HG03378 (cell line): Measurements from ENCODE around the gene ZNF184.
A peak's percentile ranks its signal among the peaks of the same experiment; 100 is the strongest.

Experiments used
- ATAC-seq: cut with Tn5 transposase; IDR thresholded peaks from one replicate; pipeline ENCODE4 v1.9.1; 2021; ENCODE audit warnings: mild to moderate bottlenecking, moderate library complexity; ENCODE audit not compliant: unreplicated experiment

Gene ZNF184

DNA sequence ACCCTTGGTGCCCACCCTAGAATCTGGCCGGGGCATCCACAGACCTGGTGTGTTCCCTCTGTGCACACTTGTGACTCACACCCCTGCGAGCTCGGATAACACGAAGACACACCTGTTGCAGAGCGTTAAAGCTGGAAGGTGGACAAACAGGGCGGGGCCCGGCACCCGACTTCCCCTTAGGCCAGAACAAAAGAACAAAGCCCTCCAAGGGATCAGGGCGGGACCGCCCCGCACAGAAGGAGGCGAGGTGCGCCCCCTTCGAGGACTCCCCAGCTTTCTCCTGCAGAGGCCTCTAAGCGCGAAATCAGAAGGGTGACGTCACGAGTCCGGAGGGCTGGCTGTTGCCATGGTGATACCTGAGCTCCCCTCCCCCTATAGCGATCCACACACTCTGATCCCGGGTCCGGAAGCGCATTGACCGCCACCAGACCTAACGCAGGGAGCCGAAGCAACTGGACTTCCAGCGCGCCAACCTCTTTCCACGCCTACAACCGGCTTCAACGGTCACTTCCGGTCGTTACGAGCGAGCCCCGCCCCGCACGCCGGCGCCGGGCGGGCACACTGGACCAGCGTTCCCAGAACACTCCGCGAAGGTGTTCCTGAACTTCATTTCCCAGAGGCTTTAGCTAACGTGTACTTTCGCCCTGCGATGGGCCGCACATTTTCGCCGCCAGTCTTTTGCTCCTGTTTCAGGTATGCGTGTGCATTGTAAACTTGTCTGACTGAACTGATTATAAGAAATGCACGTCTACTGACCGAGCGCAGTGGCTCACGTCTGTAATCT, at the start of gene ZNF184:
Gene ZNF184 (minus strand): TSS at position 489 of the 784 bp plus-strand sequence. CDS start 811 bp downstream, outside the sequence.
- peak; percentile 66 for ATAC-seq

DNA sequence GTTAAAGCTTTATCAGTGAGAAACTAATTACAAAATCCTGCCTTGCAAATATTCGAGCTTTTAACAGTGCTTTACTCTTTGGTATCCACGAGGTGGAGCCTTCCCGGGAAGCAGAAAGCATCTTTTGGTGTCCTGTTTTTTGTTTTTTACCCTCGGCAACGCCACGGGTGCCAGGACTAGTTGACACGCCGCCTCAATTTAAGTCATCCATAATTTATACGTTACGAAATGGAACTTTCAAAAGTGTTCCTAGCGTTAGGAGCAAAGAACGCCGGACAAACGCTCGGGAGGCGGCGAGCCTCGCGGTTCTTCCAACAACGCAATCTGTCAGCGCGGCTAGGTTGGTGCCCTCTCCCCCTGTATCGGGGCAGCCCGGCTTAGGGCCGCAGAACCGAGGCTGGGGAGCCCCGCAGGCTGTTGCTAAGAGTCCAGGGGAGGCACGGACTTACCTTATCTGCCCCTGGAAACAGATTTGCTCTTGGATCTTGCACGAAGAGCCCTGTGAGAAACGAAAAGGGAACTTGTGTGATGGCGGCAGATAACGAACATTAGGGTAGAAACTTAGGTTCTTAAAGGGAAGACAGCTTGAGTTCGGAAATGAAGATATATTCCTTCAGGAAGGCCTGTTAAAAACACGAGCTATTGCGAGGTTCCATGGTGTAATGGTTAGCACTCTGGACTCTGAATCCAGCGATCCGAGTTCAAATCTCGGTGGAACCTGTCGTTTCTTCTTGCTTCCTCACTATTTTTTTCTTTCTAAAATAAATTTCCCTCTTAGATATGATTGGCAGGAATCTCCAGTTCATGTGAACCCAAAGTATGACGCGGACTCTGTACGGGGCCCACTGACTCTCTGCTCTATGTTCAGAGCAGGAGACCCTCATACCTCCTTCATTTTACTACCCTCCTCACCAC, 46.2 kb upstream of the ZNF184 start:
- peak; percentile 68 for ATAC-seq

DNA sequence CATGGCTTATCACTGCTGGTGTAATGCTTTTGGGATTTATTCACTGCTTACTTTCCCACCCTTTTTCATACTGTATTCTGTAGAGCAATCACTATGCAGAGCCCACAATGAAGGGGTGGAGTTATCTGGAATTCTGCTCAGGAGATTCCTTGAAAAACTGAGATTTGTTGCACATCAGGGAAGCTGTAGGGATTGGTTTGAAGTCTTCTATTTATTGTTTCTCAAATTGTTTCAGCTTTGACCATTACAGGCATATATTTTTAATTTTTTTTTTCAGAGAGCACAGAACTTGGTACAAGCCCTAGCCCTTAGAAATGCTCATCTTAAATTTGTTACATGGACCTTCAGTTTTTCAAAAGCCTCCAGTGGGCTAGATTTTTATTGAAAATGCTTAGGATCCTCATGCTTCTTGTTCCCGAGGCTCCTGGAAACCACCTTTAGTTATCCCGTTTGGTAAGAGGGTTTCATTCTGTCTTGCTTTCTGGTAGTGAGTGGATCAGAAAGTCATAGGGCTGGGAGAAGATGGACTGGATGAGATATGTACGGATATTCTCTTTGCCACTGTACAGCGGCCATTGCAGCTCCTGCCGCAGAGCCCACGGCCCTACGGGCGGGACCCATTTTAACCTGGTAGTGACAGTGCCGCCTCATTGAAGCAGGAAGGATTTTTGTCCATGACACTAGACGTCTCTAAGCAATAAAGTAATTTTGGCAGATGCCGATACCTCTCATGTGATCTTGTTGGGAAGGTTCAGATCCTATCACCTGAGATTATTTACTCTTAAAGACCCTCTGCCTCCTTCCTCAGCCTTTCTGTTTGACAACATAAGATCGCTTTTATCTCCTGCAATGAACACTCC, 45.3 kb upstream of the ZNF184 start:
- no peak for ATAC-seq

DNA sequence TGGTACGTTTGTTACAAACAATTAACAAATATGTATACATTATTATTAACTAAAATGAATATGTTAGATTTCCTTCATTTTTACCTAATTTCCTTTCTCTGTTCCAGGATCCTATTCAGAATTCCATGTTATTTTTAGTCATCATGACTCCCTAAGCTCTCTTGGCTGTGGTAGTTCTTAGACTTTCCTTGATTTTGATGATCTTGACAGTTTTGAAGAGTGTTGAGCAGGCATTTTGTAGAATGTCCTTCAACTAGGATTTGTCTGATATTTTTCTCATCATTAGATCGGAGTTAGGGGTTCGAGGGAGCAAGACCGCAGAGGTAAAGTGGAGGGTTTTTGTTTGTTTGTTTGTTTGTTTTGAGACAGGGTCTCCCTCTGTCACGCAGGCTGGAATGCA, 44.3 kb upstream of the ZNF184 start:
- no peak for ATAC-seq

DNA sequence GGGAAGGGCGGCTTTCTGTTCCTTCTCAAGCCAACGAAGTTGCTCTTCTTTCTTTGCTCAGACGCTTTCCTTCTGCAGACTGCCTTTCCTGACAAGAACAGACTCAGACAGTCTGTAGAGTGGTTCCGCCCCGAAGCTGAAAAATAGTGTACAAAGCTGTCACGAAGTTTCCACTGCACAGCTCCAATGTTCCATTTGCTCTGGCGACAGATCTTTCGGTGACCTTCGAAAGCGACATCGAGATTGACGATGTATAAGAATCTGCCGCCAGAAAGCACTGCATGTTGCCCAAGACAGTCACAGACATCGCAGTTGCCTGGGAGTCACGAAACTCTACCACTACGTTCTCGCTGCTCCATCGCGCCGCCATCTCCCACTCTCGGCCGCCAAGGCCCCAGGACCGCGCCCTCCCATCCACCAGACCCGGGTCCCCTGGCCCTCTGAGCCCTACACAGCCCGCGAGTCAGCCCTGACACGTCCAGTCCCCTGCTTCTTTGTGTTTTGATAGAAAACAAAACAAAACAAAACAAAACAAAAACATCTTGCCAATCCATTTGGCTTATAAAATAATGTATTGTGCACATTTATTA, 42.1 kb upstream of the ZNF184 start:
- ATAC-seq: no peak

DNA sequence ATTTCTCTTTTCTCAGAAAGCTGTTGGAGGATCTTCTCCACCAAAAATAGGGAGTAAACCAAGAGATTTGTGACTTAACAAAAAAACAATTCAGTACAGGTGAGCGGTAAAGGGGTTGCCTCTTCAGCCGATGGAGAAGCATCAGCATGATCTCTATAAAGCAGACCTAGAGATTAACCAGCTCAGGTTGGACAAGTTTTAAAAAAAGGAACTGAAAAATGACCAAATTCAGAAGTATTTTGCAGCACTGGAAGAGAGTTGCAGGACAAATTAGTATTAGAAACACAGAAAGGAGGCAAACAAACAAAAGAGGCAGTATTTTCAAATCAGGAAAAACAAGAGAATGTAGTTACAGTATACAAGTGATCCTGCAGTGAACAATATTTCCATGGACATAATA, 39.6 kb upstream of the ZNF184 start:
- no peak for ATAC-seq

DNA sequence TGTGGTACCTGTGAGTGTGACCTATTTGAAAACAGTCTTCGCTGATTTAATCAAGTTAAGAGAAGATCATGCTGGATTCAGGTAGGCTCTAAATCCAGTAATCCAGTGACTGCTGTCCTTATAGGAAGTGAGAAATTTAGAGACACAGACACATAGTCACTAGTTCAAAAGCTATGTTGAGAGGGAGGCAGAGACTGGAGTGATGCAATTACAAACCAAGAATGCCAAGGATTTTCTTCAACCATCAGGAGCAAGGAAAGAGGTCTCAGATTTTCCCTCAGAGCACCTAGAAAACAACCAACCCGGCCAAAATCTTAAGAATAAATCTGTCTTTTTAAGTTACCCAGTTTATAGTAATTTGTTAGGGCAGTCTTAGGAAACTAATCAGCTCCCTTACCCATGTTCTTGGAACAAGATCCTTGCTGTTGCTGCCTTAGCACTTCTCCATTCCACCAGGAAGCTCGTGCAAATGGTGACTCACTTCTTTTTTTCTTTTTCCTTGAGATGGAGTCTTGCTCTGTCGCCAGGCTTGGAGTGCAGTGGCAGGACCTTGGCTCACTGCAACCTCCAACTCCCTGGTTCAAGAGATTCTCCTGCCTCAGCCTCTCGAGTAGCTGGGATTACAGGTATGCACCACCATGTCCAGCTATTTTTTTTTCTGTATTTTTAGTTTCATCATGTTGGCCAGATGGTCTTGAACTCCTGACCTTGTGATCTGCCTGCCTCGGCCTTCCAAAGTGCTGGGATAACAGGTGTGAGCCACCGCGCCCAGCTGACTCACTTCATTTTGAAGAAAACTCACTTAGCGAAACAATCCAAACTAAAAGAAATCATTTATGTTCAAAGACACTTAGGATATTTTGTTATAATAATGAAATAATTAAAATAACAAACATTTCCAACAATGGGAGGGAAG, 34.4 kb upstream of the ZNF184 start:
- ATAC-seq: no peak

DNA sequence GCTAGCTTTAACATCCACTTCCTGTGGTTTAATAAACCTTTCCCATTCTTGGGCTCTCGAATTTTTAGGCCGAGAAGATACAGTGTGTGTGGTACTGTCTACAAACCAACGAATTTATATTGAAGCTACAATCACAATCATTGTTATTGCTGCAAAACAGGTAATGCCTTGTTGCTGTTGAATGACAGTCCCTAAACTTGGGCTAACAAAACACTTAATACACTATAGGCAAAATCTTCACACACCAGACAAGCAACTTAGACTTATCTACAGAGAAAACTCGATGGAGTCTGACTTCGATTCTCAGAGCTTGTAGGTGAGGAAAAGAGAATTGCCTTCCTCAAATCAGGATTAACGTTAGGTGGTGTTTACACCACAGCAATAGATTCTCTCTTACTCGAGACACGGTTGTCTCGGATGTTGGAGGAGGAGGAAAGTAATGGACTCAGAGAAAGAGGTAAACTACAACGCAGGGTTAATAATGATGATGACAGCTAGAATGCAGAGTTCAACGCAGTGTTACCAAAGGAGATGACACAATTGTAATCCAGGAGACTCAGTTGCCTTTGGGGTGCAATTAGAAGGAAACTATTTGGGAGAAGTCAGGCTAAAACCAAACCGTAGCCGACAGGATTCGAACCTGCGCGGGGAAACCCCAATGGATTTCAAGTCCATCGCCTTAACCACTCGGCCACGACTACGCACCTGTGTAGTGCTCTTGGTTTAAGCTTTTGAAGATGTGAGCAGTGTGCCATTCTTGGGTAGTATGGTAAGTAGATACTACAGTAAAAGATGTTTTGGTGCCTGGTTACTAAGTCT, 32.5 kb upstream of the ZNF184 start:
- ATAC-seq: no peak

DNA sequence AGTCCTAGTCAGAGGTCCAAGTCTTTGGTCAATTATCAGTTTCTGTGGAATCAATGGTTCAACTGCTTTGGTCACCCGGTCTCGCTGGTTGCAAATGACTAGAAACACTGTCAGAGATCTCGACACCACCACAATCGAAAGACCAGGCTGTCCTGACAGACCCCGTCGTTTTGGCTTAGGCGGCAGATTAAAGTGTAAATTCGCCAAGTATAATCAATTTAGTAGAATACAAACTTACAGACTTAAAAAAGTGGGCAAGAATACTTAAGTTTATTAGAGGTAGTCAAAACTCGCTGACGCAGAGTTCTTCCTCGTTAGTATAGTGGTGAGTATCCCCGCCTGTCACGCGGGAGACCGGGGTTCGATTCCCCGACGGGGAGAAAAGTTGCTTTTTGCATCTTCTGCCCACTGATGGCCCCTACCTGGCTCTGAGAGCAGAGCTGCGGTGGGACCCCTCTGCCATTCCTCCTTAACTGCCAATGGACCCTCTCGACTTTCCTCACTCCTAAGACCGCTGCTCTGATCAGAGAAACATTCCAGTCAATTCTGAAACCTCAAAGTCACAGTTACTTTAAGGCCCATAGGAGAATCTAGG, 30.6 kb upstream of the ZNF184 start:
- no peak for ATAC-seq

DNA sequence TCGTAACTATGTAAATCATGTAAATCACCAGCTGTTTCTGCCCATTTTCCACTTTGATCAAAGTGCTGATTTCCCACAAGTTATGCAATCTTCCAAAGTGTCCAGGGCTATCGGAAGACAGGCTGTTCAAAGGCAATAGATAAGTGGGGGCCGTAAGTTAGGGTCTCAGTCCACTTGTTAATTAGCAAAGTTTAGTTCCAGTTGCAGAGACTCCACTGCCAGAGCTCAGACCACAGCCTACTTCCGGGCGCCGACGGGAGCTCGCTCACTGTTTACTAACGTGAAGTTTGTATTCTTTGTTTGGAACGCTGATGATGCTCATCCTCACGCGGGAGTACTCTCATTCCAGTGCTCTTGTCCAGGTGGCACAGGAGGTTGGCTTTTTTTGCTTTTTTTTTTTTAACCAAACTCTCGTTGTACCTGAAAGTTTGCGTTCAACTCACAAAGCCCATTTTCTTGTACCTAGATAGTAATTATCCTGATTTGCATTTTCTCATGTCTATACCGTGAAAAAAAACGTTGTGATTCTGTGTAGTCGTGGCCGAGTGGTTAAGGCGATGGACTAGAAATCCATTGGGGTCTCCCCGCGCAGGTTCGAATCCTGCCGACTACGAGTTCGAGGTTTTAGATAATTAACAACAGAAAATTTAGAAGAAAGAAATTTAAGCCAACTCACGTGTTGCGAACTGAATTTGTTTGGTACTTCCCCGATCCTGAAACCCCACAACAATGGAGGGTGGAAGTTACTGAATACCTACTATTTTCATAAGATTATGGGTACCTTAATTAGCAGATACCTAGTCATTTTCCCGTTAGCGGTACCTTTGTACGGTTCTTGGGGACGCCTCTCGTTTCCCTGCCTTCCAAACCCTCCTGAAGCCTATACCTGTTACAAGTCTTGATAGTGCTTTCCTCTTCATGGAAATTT, 29.9 kb upstream of the ZNF184 start:
- peak; percentile 41 for ATAC-seq

DNA sequence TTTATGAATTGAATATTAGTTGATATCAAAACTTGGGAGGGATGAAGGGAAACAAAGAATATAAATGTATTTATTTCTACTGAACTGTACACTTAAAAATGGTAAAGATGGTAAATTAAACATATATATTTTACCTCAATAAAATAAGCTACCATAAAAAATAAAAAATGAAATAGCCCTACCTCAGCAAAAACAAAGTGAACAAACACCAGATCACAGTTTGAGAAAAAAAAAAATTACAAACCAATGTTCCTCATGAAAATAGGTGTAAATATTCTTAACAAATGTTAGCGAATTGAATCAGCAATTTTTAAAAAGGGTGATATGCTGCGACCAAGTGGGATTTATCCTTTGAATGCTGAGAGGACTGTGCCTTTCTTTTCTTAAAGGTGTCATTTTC, 28.3 kb upstream of the ZNF184 start:
- ATAC-seq: no peak

DNA sequence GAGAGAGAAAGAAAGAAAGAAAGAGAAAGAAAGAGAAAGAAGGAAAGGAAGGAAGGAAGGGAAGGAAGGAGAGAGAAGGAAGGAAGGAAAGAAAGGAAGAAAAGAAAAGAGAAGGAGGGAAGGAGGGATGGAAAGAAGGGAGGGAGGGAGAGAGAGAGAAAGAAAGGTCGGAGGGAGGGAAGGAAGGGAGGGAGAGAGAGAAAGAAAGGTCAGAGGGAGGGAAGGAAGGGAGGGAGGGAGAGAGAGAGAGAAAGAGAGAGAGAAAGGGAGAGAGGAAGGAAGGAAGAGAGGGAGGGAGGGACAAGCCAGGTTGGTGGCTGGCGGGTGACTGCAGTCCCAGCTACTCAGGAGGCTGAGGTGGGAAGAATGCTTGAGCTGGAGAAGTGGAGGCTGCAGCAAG, 27.3 kb upstream of the ZNF184 start:
- ATAC-seq: no peak

DNA sequence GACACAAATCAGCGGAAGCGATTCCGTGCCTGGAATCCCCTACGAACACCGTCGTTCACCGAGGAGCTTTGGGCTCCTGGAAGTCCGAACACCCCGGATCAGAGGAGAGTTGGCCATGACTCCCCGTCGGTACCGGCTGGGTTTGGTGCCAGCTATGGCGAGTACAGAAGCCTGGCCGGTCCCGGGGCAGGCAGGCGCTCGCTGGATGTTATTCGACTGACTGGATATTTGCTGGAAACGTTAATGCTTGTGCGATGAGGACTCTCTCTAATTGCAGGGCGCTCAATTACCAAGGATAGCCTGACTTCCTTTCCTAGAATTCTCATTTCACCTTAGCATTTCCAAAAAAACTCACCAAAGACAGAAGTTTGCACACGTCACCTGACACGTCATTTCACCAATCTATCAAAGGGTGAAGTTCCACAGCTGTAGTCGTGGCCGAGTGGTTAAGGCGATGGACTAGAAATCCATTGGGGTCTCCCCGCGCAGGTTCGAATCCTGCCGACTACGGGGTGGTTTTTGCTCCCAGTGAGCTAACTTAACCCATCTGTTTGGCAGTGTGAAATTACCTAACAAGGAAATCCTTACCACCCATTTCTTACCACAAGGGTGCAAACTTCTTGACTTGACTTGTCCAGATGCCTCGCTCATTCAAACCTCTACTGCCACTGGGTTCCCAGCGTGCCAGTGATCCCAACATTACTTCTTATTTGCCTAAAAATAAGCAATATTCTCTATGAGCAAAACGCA, 22.7 kb upstream of the ZNF184 start:
- ATAC-seq: peak; percentile 46

DNA sequence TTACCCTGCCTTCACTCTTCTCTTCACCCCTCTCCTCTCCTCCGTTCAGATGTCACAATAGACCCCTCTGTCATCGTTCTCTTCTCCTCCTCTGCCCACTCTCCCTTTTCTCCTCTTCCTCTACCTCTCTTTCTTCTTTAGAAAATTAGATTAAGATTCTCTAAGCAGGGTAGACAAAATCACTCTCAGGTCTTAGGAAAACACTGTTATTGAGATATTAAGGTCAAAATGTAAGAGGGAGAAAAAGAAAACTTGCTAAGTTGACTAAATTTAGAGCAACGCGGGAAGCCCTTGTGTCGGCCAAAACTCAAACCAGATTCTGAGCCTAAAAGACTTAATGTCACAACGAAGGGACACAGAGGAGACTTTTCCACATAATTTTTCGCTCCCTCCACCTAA, 22.1 kb upstream of the ZNF184 start:
- ATAC-seq: no peak

DNA sequence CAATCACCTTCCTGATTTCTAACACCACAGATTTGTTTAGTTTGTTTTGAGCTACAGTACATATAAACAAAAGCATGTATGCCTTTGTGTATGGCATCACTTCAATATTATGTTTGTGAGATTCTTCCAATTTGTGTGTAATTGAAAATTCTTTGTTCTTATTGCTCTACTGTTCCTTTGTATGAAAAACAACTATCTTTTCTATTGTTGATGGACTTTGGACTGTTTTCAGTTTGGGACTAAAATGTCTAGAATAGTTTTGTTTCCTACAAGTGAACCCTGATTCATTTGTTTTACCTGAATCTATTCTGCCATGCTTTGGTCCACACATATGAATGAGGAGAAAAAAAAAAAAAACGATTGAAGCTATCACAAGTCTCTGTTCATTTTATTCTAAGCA, 21.2 kb upstream of the ZNF184 start:
- no peak for ATAC-seq

DNA sequence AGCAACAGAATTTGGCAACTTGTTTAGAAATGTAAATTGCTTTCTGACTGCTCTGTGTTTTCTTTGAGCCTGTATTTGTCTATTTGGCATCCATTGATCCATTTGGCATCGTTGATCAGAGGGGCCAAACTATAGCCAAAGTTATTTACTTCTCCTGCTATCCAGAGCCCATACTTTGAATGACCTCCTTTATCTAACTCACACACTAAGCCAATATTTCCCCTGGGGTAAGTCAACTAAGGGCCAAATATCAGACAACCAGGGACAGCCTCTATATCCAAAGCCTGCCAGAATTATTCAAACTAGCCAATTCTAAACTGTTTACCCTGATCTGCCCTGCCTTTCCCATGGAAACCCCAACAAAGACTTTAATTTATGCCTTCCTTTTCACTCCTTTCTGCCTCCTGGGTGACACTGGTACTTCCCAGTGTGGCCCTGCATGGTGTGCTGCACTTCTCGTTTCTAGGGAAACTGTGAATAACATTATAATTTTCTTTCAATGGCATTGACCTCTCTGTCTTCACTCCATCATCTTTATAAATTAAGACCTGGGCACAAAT, 19.8 kb upstream of the ZNF184 start:
- ATAC-seq: no peak
